Activated CD8-positive, alpha-beta memory T cell treated with anti-CD3 and anti-CD28 coated beads for 36 hours (primary cell): ENCODE data around the gene UBL7. TPM values are rescaled to one million over a fixed set of nuclear protein-coding genes. Genes with fewer than 3 reads are reported as not detected.
"Not testable (repeated sequence)": the region's sequence is repeated elsewhere in the genome, so short reads cannot be mapped to it uniquely, and the experiment has no call there.

Source experiments
- CTCF ChIA-PET: fragments of 350-600 bp; sonication (Branson Sonifier 250); formaldehyde crosslinking; loops from one replicate; lab custom pipeline; 2021; ENCODE audit warnings: antibody characterized with exemption; lab: Charles Lee
- POLR2A ChIA-PET: fragments of 350-600 bp; sonication (Branson Sonifier 250); formaldehyde crosslinking; loops from one replicate; lab custom pipeline; 2021; ENCODE audit warnings: antibody characterized with exemption; lab: Charles Lee
- total RNA-seq, 2 experiments: library from RNA; stranded (reverse); gene quantifications; one replicate each; pipeline ENCODE4 v1.2.3, GENCODE V29; 2021

Gene UBL7
- total RNA-seq, 2 experiments from 2014 or later, result 59.8 to 66.6 TPM

GRCh38 chr15:74468341-74469032, 7.5 kb upstream of the UBL7 start:
- POLR2A ChIA-PET, result no interaction called here

GRCh38 chr15:74466570-74466969, 5.6 kb upstream of the UBL7 start:
- CTCF ChIA-PET, result no interaction called here
- POLR2A ChIA-PET, result no interaction called here

More at GRCh38 chr15:74468341-74469032, 7.5 kb upstream of the UBL7 start:
- CTCF ChIA-PET, result no interaction called here

DNA sequence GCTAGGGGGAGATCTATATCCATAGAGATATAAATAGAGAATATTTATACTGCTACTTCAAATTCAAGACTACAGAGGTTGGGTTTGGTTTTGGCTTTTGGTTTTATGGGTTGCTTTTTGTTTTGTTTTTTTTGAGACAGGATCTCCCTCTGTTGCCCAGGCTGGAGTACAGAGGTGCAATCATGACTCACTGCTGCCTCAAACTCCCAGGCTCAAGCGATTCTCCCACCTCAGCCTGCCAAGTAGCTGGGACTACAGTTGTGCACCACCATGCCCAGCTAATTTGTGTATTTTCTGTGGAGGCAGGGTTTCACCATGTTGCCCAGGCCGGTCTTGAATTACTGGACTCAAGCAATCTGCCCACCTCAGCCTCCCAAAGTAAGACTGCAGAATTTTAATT, 3.9 kb upstream of the UBL7 start:
- CTCF ChIA-PET, result no interaction called here
- POLR2A ChIA-PET, result no interaction called here

DNA sequence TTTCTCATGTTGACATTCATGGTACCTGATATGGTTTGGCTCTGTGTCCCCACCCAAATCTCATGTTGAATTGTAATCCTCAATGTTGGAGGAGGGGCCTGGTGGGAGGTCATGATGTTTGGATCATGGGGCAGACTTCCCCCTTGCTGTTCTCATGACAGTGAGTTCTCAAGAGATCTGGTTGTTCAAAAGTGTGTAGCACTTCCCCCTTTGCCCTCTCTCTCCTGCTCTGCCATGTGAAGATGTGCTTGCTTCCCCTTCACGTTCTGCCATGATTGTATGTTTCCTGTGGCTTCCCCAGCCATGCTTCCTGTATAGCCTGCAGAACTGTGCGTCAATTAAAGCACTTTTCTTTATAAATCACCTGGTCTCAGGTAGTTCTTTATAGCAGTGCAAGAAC, 3.3 kb upstream of the UBL7 start:
- ChIA-PET CTCF (no interaction called here), POLR2A (no interaction called here)

DNA sequence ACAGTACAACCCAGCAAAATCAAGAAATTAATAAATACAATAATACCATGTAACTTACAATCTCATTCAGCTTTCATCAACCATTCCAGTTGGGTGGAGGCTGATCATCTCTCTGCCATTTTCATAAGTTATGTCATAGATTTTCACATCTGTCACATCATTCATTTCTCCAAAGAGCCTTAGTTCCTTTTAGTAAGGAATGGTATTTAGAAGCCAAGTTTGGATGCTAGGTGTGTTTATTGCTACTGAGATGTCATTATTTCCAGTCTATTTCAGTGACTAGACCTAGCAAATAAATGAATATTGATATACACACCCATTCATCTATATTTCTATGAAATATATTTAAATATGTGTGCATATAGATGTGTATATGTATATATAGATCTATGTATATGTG, 2.7 kb upstream of the UBL7 start:
- ChIA-PET CTCF (no interaction called here), POLR2A (no interaction called here)

- ChIA-PET POLR2A (interaction anchor here (0.7 to 2.3 kb wide), 10 partner anchors 27 to 990 kb away, joined by 3 to 21 read pairs (median 4); partner anchors contain the start of genes ARID3B and SIN3A), CTCF (interaction anchor here (0.5 to 1.9 kb wide), 9 partner anchors 27 to 333 kb away, joined by 3 to 18 read pairs (median 4); no protein-coding TSS in a partner anchor)
Measured at GRCh38 chr15:74461847-74462511, 1.0 kb upstream of the UBL7 start.

GRCh38 chr15:74460298-74460697, 662 bp downstream of the UBL7 start:
- CTCF ChIA-PET, result interaction anchor here (0.6 to 1.9 kb wide), 9 partner anchors 20 to 158 kb away, joined by 3 to 18 read pairs (median 3); partner anchors contain the start of gene CLK3
- POLR2A ChIA-PET, result interaction anchor here (0.6 to 2.3 kb wide), 8 partner anchors 60 to 440 kb away, joined by 3 to 21 read pairs (median 6); partner anchors contain the start of gene ARID3B

- POLR2A ChIA-PET, result interaction anchor here (2.3 kb wide), 1 partner anchor 75 kb away, joined by 8 read pairs; no protein-coding TSS in a partner anchor
- CTCF ChIA-PET, result interaction anchor here (0.6 to 1.1 kb wide), 3 partner anchors 20 to 81 kb away, joined by 3 read pairs; no protein-coding TSS in a partner anchor
Measured at GRCh38 chr15:74459798-74460197, 1.2 kb downstream of the UBL7 start.

GRCh38 chr15:74458473-74458872, 2.5 kb downstream of the UBL7 start:
- POLR2A ChIA-PET, result no interaction called here
- CTCF ChIA-PET, result interaction anchor here (1.1 to 1.4 kb wide), 2 partner anchors 16 to 76 kb away, joined by 3 to 4 read pairs; no protein-coding TSS in a partner anchor

GRCh38 chr15:74457036-74457435, 3.9 kb downstream of the UBL7 start:
- POLR2A ChIA-PET, result not testable (repeated sequence)
- CTCF ChIA-PET, result interaction anchor here (2.2 kb wide), 1 partner anchor 17 kb away, joined by 6 read pairs; no protein-coding TSS in a partner anchor

GRCh38 chr15:74454764-74455500, 6.0 kb downstream of the UBL7 start:
- CTCF ChIA-PET, result interaction anchor here (0.7 to 2.2 kb wide), 3 partner anchors 15 to 158 kb away, joined by 3 to 6 read pairs (median 4); no protein-coding TSS in a partner anchor
- POLR2A ChIA-PET, result no interaction called here

GRCh38 chr15:74453925-74454763, 6.8 kb downstream of the UBL7 start:
- ChIA-PET POLR2A (no interaction called here), CTCF (interaction anchor here (0.7 kb wide), 1 partner anchor 159 kb away, joined by 3 read pairs; no protein-coding TSS in a partner anchor)

- ChIA-PET CTCF (no interaction called here), POLR2A (no interaction called here)
Measured at GRCh38 chr15:74451861-74452835, 8.8 kb downstream of the UBL7 start.

DNA sequence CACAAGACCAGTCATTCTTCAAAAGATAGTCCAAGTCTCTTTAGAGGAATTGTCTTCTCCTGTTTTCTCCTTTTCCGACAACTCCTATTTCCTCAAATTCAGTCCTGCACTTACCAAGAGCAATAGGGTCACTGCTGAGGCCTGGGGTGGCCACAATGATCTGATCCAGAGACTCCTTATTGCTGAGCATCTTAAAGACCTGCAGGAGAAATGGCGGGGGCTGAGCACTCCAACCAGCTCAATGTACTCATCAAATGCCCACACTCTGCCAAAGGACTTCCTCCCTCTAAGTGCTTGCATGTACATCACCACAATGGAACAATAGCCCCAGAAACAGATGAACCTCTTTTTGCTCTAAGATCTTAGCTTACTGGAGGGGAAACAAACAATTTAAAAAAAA, 9.6 kb downstream of the UBL7 start:
- CTCF ChIA-PET, result interaction anchor here (1.4 kb wide), 1 partner anchor 69 kb away, joined by 4 read pairs; no protein-coding TSS in a partner anchor
- POLR2A ChIA-PET, result no interaction called here

GRCh38 chr15:74449643-74450205, 11.2 kb downstream of the UBL7 start:
- POLR2A ChIA-PET, result no interaction called here
- CTCF ChIA-PET, result interaction anchor here (0.6 to 1.4 kb wide), 3 partner anchors 11 to 356 kb away, joined by 3 to 4 read pairs (median 3); no protein-coding TSS in a partner anchor

GRCh38 chr15:74449095-74449494, 11.9 kb downstream of the UBL7 start:
- ChIA-PET POLR2A (no interaction called here), CTCF (interaction anchor here (0.9 to 1.0 kb wide), 2 partner anchors 11 to 83 kb away, joined by 3 read pairs; no protein-coding TSS in a partner anchor)
